Endodermal cell (in vitro differentiated cells): ENCODE results near the gene PROC. TPM values are rescaled to one million over a fixed set of nuclear protein-coding genes. Genes with fewer than 3 reads are reported as not detected.

Experiments used
- DNase-seq: peaks from one replicate; pipeline ENCODE4 v3.0.0-alpha.2; 2017
- H3K27ac ChIP-seq: 2 replicates; pipeline ENCODE4 v1.5.1; 2013; ENCODE audit warnings: mild to moderate bottlenecking, low read depth, low read length, moderate library complexity
- H3K27me3 ChIP-seq: 2 replicates; pipeline ENCODE4 v1.6.1; 2013; ENCODE audit warnings: mild to moderate bottlenecking, low read length, moderate library complexity; ENCODE audit not compliant: insufficient read depth, control insufficient read depth, poor library complexity, severe bottlenecking
- H3K36me3 ChIP-seq: 2 replicates; pipeline ENCODE4 v1.7.0; 2013; ENCODE audit warnings: mild to moderate bottlenecking, low read length, moderate library complexity; ENCODE audit not compliant: control insufficient read depth, insufficient read depth
- H3K4me1 ChIP-seq: one replicate; pipeline ENCODE4 v1.7.0; 2013; ENCODE audit warnings: low read length; ENCODE audit not compliant: control insufficient read depth, insufficient read depth
- H3K4me3 ChIP-seq: 2 replicates; pipeline ENCODE4 v1.5.1; 2013; ENCODE audit warnings: mild to moderate bottlenecking, low read length, moderate library complexity
- H3K9ac ChIP-seq: 2 replicates; pipeline ENCODE4 v1.6.1; 2013; ENCODE audit warnings: mild to moderate bottlenecking, low read length, moderate library complexity; ENCODE audit not compliant: poor library complexity, severe bottlenecking; ENCODE audit errors: extremely low read depth
- H3K9me3 ChIP-seq: 2 replicates; pipeline ENCODE4 v1.6.1; 2013; ENCODE audit warnings: mild to moderate bottlenecking, low read length, moderate library complexity; ENCODE audit not compliant: control insufficient read depth
- H3K27ac Mint-ChIP-seq: 2 replicates; pipeline ENCODE4 v1.8.0; 2020; ENCODE audit warnings: mixed read lengths
- H3K27me3 Mint-ChIP-seq: 2 replicates; pipeline ENCODE4 v1.8.0; 2021; ENCODE audit warnings: mild to moderate bottlenecking, mixed read lengths; ENCODE audit not compliant: insufficient read depth
- H3K36me3 Mint-ChIP-seq: 2 replicates; pipeline ENCODE4 v1.8.0; 2020; ENCODE audit warnings: low read depth, mixed read lengths
- H3K4me1 Mint-ChIP-seq: 2 replicates; pipeline ENCODE4 v1.8.0; 2020; ENCODE audit warnings: mixed read lengths
- H3K4me3 Mint-ChIP-seq: 2 replicates; pipeline ENCODE4 v1.8.0; 2020; ENCODE audit warnings: mild to moderate bottlenecking, moderate library complexity, mixed read lengths
- H3K9me3 Mint-ChIP-seq: 2 replicates; pipeline ENCODE4 v1.8.0; 2020; ENCODE audit warnings: mild to moderate bottlenecking, mixed read lengths
- WGBS, 2 experiments: methylation state at CpG; one replicate each; pipeline versions ENCODE4 v1.1.5 to v1.1.7; 2013; ENCODE audit warnings: missing lambda C conversion rate in 2 of 2, mixed read lengths in 1 of 2; ENCODE audit not compliant: insufficient coverage in 1 of 2, insufficient read length in 1 of 2; 5-methylcytosine and 5-hydroxymethylcytosine counted together
- total RNA-seq, 2 donors: library from RNA; stranded (reverse); fragmentation: NEBNext Ultra II Directional in 1 of 2; extraction: Animal tissue kit (Norgen Biotek cat#: 25700) in 1 of 2; gene quantifications; 2 replicates in 1 of 2; 3 replicates in 1 of 2; pipeline ENCODE4 v1.2.1, GENCODE V29; 2021
- TF ChIP-seq, protein P1 (sequence below): fragments of 200-600 bp; sonication (generic); conservative IDR thresholded peaks from 2 replicates; pipeline ENCODE4 v1.5.0; 2021; ENCODE audit warnings: antibody characterized with exemption, mild to moderate bottlenecking

The PROC gene
- total RNA-seq, 2 donors from 2014 or later = 0.46 to 0.51 TPM

DNA sequence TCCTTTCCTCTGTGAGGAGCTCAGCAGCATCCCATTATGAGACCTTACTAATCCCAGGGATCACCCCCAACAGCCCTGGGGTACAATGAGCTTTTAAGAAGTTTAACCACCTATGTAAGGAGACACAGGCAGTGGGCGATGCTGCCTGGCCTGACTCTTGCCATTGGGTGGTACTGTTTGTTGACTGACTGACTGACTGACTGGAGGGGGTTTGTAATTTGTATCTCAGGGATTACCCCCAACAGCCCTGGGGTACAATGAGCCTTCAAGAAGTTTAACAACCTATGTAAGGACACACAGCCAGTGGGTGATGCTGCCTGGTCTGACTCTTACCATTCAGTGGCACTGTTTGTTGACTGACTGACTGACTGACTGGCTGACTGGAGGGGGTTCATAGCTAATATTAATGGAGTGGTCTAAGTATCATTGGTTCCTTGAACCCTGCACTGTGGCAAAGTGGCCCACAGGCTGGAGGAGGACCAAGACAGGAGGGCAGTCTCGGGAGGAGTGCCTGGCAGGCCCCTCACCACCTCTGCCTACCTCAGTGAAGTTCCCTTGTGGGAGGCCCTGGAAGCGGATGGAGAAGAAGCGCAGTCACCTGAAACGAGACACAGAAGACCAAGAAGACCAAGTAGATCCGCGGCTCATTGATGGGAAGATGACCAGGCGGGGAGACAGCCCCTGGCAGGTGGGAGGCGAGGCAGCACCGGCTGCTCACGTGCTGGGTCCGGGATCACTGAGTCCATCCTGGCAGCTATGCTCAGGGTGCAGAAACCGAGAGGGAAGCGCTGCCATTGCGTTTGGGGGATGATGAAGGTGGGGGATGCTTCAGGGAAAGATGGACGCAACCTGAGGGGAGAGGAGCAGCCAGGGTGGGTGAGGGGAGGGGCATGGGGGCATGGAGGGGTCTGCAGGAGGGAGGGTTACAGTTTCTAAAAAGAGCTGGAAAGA, 7.6 kb downstream of the PROC start:
- Histone ChIP-seq H3K4me3 (no peak overlapping the region), H3K36me3 (no peaks in the 10 kb centered on the region), H3K9ac (no peak overlapping the region), H3K4me1 (no peaks in the 10 kb centered on the region), H3K27me3 (peaks cover 42% of the 10 kb centered on the region), H3K27ac (no peak overlapping the region), H3K9me3 (no peaks in the 10 kb centered on the region)
- peaks cover 44% of the 10 kb centered on the region for H3K27me3 Mint-ChIP-seq
- no peaks in the 10 kb centered on the region for H3K4me1 Mint-ChIP-seq
- no peaks in the 10 kb centered on the region for H3K36me3 Mint-ChIP-seq
- TF ChIP-seq, protein P1, sequence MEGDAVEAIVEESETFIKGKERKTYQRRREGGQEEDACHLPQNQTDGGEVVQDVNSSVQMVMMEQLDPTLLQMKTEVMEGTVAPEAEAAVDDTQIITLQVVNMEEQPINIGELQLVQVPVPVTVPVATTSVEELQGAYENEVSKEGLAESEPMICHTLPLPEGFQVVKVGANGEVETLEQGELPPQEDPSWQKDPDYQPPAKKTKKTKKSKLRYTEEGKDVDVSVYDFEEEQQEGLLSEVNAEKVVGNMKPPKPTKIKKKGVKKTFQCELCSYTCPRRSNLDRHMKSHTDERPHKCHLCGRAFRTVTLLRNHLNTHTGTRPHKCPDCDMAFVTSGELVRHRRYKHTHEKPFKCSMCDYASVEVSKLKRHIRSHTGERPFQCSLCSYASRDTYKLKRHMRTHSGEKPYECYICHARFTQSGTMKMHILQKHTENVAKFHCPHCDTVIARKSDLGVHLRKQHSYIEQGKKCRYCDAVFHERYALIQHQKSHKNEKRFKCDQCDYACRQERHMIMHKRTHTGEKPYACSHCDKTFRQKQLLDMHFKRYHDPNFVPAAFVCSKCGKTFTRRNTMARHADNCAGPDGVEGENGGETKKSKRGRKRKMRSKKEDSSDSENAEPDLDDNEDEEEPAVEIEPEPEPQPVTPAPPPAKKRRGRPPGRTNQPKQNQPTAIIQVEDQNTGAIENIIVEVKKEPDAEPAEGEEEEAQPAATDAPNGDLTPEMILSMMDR = no peak
- no peak for DNase-seq
- H3K27ac Mint-ChIP-seq = no peak overlapping the region
- H3K4me3 Mint-ChIP-seq = no peak overlapping the region
- WGBS, 2 experiments = 88 to 98% methylated on average over 9 to 16 of the region's 16 CpGs
- H3K9me3 Mint-ChIP-seq = no peaks in the 10 kb centered on the region

DNA sequence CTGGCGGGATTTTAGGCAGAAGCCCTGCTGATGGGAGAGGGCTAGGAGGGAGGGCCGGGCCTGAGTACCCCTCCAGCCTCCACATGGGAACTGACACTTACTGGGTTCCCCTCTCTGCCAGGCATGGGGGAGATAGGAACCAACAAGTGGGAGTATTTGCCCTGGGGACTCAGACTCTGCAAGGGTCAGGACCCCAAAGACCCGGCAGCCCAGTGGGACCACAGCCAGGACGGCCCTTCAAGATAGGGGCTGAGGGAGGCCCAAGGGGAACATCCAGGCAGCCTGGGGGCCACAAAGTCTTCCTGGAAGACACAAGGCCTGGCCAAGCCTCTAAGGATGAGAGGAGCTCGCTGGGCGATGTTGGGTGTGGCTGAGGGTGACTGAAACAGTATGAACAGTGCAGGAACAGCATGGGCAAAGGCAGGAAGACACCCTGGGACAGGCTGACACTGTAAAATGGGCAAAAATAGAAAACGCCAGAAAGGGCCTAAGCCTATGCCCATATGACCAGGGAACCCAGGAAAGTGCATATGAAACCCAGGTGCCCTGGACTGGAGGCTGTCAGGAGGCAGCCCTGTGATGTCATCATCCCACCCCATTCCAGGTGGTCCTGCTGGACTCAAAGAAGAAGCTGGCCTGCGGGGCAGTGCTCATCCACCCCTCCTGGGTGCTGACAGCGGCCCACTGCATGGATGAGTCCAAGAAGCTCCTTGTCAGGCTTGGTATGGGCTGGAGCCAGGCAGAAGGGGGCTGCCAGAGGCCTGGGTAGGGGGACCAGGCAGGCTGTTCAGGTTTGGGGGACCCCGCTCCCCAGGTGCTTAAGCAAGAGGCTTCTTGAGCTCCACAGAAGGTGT, 8.5 kb downstream of the PROC start:
- no peaks in the 10 kb centered on the region for H3K36me3 ChIP-seq

More for the DNA sequence above, 8.5 kb downstream of the PROC start:
- peaks cover 33% of the 10 kb centered on the region for H3K27me3 ChIP-seq
- no peaks in the 10 kb centered on the region for H3K36me3 Mint-ChIP-seq
- TF ChIP-seq, protein P1 = no peak
- no peak overlapping the region for H3K27ac Mint-ChIP-seq
- H3K9ac ChIP-seq = no peak overlapping the region
- 91% methylated on average over 6 to 10 of the region's 10 CpGs for WGBS, 2 experiments
- DNase-seq = no peak
- no peaks in the 10 kb centered on the region for H3K9me3 ChIP-seq
- H3K4me3 ChIP-seq = no peak overlapping the region
- no peaks in the 10 kb centered on the region for H3K4me1 Mint-ChIP-seq
- no peak overlapping the region for H3K27ac ChIP-seq
- no peaks in the 10 kb centered on the region for H3K4me1 ChIP-seq
- H3K9me3 Mint-ChIP-seq = no peaks in the 10 kb centered on the region
- no peak overlapping the region for H3K4me3 Mint-ChIP-seq
- H3K27me3 Mint-ChIP-seq = peaks cover 35% of the 10 kb centered on the region
